H1 (cell line): ENCODE results near the gene TMEM209. TPM values are rescaled to one million over a fixed set of nuclear protein-coding genes. Genes with fewer than 3 reads are reported as not detected.

Experiments used
- CTCF ChIA-PET: fragments of 300-600 bp; sonication (Branson Sonifier 250); formaldehyde crosslinking; loops from one replicate; lab custom pipeline; 2021; ENCODE audit not compliant: partially characterized antibody; lab: Charles Lee
- POLR2A ChIA-PET: fragments of 300-600 bp; sonication (Branson Sonifier 250); formaldehyde crosslinking; loops from one replicate; lab custom pipeline; 2021; ENCODE audit warnings: inconsistent platforms; ENCODE audit not compliant: partially characterized antibody; lab: Charles Lee
- DNase-seq, 2 experiments: peaks; one replicate each; pipeline versions ENCODE4 v3.0.0 to v3.0.0-alpha.2; 2010 to 2022; ENCODE audit warnings: low spot score in 2 of 2, low read depth in 1 of 2, mixed read lengths in 1 of 2
- FAIRE-seq: peaks from 2 replicates; lab custom pipeline; 2011; peaks lifted over from hg19 to GRCh38; lab: Jason Lieb, UNC
- H2AFZ ChIP-seq: 2 replicates; pipeline ENCODE4 v1.8.1; 2012; ENCODE audit warnings: low read length, inconsistent platforms
- H2AK5ac ChIP-seq: 2 replicates; pipeline ENCODE4 v1.6.1; 2013; ENCODE audit warnings: low read depth, low read length
- H2BK120ac ChIP-seq: replicated peaks from 2 replicates; pipeline ENCODE3; 2013; ENCODE audit warnings: low read depth, low read length, inconsistent platforms
- H2BK12ac ChIP-seq: 2 replicates; pipeline ENCODE4 v1.6.1; 2013; ENCODE audit warnings: low read depth, low read length
- H2BK15ac ChIP-seq: 2 replicates; pipeline ENCODE4 v1.6.1; 2013; ENCODE audit warnings: low read length
- H2BK20ac ChIP-seq: 2 replicates; pipeline ENCODE4 v1.6.1; 2013; ENCODE audit warnings: low read length
- H2BK5ac ChIP-seq: 2 replicates; pipeline ENCODE4 v1.6.1; 2013; ENCODE audit warnings: low read depth, low read length
- H3K14ac ChIP-seq: 2 replicates; pipeline ENCODE4 v1.6.1; 2013; ENCODE audit warnings: inconsistent platforms; ENCODE audit not compliant: insufficient read length
- H3K18ac ChIP-seq: 2 replicates; pipeline ENCODE4 v1.6.1; 2013; ENCODE audit warnings: low read length; ENCODE audit errors: extremely low read depth
- H3K23ac ChIP-seq: 2 replicates; pipeline ENCODE4 v1.6.1; 2013; ENCODE audit warnings: inconsistent platforms; ENCODE audit not compliant: insufficient read length
- H3K23me2 ChIP-seq: 2 replicates; pipeline ENCODE4 v1.6.1; 2013; ENCODE audit warnings: low read depth, low read length
- H3K27ac ChIP-seq: 2 replicates; pipeline ENCODE4 v1.6.1; 2011; ENCODE audit warnings: low read depth, low read length, inconsistent platforms
- H3K27me3 ChIP-seq, 4 experiments: replicated peaks in 1 of 4; 1 replicate in 1 of 4; 2 replicates in 3 of 4; pipeline versions ENCODE4 v1.6.1 to v1.8.1; 2011 to 2013; ENCODE audit warnings: low read length in 3 of 4, mild to moderate bottlenecking in 3 of 4, inconsistent platforms in 2 of 4, mixed read lengths in 2 of 4, moderate library complexity in 1 of 4; ENCODE audit not compliant: control insufficient read depth in 3 of 4, insufficient read depth in 3 of 4; ENCODE audit errors: extremely low read depth in 1 of 4
- H3K36me3 ChIP-seq, 4 experiments: 2 replicates each; pipeline versions ENCODE4 v1.6.1 to v1.8.1; 2011 to 2013; ENCODE audit warnings: mild to moderate bottlenecking in 4 of 4, low read length in 3 of 4, moderate library complexity in 2 of 4, control low read depth in 1 of 4, inconsistent platforms in 1 of 4; ENCODE audit not compliant: insufficient read depth in 4 of 4, control insufficient read depth in 2 of 4
- H3K4ac ChIP-seq: replicated peaks from 2 replicates; pipeline ENCODE3; 2013; ENCODE audit warnings: low read length, low read depth, mixed read lengths, inconsistent platforms; ENCODE audit not compliant: insufficient read length
- H3K4me1 ChIP-seq, 4 experiments: replicated peaks in 1 of 4; 1 replicate in 1 of 4; 2 replicates in 3 of 4; pipeline versions ENCODE4 v1.6.1 to v1.8.1; 2011 to 2013; ENCODE audit warnings: low read length in 3 of 4, inconsistent platforms in 2 of 4, mixed read lengths in 1 of 4; ENCODE audit not compliant: insufficient read depth in 4 of 4, control insufficient read depth in 3 of 4
- H3K4me2 ChIP-seq, 2 experiments: 2 replicates each; pipeline versions ENCODE4 v1.6.1 to v1.8.1; 2011 to 2013; ENCODE audit warnings: low read depth in 2 of 2, low read length in 2 of 2, control low read depth in 1 of 2, inconsistent platforms in 1 of 2, mild to moderate bottlenecking in 1 of 2; ENCODE audit not compliant: insufficient read depth in 1 of 2
- H3K4me3 ChIP-seq, 4 experiments: fragments of 200-600, 300-600 bp in 1 of 4; sonication (generic), shearing (Covaris generic), sonication (Bioruptor Twin) in 1 of 4; 2 replicates each; pipeline versions ENCODE4 v1.5.1 to v1.8.1; 2011 to 2016; ENCODE audit warnings: low read length in 4 of 4, low read depth in 3 of 4, control low read depth in 2 of 4, inconsistent platforms in 2 of 4, mild to moderate bottlenecking in 2 of 4, mixed read lengths in 1 of 4, moderate library complexity in 1 of 4; ENCODE audit not compliant: insufficient read depth in 2 of 4; ENCODE audit errors: extremely low read depth in 1 of 4
- H3K56ac ChIP-seq: replicated peaks from 2 replicates; pipeline ENCODE3; 2013; ENCODE audit warnings: low read depth, mild to moderate bottlenecking, mixed read lengths, low read length, inconsistent platforms; ENCODE audit not compliant: insufficient read length
- H3K79me1 ChIP-seq: 2 replicates; pipeline ENCODE4 v1.6.1; 2013; ENCODE audit warnings: low read depth, low read length, control low read depth
- H3K79me2 ChIP-seq, 2 experiments: 2 replicates each; pipeline versions ENCODE4 v1.6.1 to v1.8.1; 2012 to 2013; ENCODE audit warnings: low read length in 2 of 2, mild to moderate bottlenecking in 2 of 2, inconsistent platforms in 1 of 2; ENCODE audit not compliant: insufficient read depth in 2 of 2, control insufficient read depth in 1 of 2
- H3K9ac ChIP-seq, 4 experiments: replicated peaks in 1 of 4; 1 replicate in 1 of 4; 2 replicates in 3 of 4; pipeline versions ENCODE4 v1.6.1 to v1.8.1; 2011 to 2013; ENCODE audit warnings: low read depth in 3 of 4, low read length in 3 of 4, control low read depth in 2 of 4, mild to moderate bottlenecking in 2 of 4, moderate library complexity in 2 of 4, inconsistent platforms in 1 of 4; ENCODE audit errors: extremely low read depth in 1 of 4
- H3K9me3 ChIP-seq, 2 experiments: 2 replicates each; pipeline versions ENCODE4 v1.6.1 to v1.8.1; 2012 to 2013; ENCODE audit warnings: mild to moderate bottlenecking in 2 of 2, moderate library complexity in 2 of 2, control low read depth in 1 of 2, inconsistent platforms in 1 of 2, low read depth in 1 of 2, low read length in 1 of 2, mixed read lengths in 1 of 2; ENCODE audit not compliant: insufficient read depth in 2 of 2
- H4K20me1 ChIP-seq, 2 experiments: replicated peaks in 1 of 2; 2 replicates each; pipeline versions ENCODE3 to v1.8.1; 2011 to 2013; ENCODE audit warnings: inconsistent platforms in 2 of 2, low read length in 2 of 2, mild to moderate bottlenecking in 1 of 2; ENCODE audit not compliant: insufficient read depth in 2 of 2, control insufficient read depth in 1 of 2
- H4K5ac ChIP-seq: 2 replicates; pipeline ENCODE4 v1.6.1; 2013; ENCODE audit warnings: low read length, low read depth, mixed read lengths, inconsistent platforms; ENCODE audit not compliant: insufficient read length
- H4K8ac ChIP-seq: 2 replicates; pipeline ENCODE4 v1.8.0; 2013; ENCODE audit warnings: mild to moderate bottlenecking, moderate library complexity, low read length, inconsistent platforms; ENCODE audit not compliant: insufficient read depth; ENCODE audit errors: extremely low read depth
- H4K91ac ChIP-seq: replicated peaks from 2 replicates; pipeline ENCODE3; 2013; ENCODE audit warnings: low read length, mixed read lengths, inconsistent platforms; ENCODE audit not compliant: insufficient read length
- EP300 ChIP-seq, 2 experiments: IDR thresholded peaks; 1 replicate in 1 of 2; 2 replicates in 1 of 2; pipeline ENCODE4 v1.6.1; 2011 to 2012; ENCODE audit warnings: low read depth in 2 of 2, low read length in 2 of 2, mild to moderate bottlenecking in 2 of 2, borderline replicate concordance in 1 of 2, inconsistent platforms in 1 of 2, moderate library complexity in 1 of 2
- SP1 ChIP-seq: IDR thresholded peaks from 2 replicates; pipeline ENCODE4 v1.6.1; 2011; ENCODE audit warnings: low read depth, low read length
- WGBS, 2 experiments: shearing (Covaris generic) in 1 of 2; methylation state at CpG; one replicate each; pipeline versions ENCODE4 v1.1.6 to v1.1.7; 2013 to 2015; ENCODE audit warnings: low lambda C conversion rate in 2 of 2, mixed read lengths in 2 of 2, inconsistent platforms in 1 of 2, low coverage in 1 of 2, missing lambda C conversion rate in 1 of 2; ENCODE audit not compliant: insufficient replicate concordance in 2 of 2, insufficient coverage in 1 of 2, insufficient read length in 1 of 2; ENCODE audit errors: extremely low coverage in 1 of 2, missing lambda C conversion rate in 1 of 2; 5-methylcytosine and 5-hydroxymethylcytosine counted together
- polyA plus RNA-seq, 7 experiments: library from polyadenylated mRNA; depleted of rRNA in 3 of 7; stranded (reverse) in 5 of 7; unstranded in 2 of 7; fragments of >200 nt in 5 of 7; fragments of 200-250 nt in 2 of 7; gene quantifications; 1 replicate in 5 of 7; 2 replicates in 1 of 7; 4 replicates in 1 of 7; pipeline versions ENCODE4 v1.2.1 to v1.2.3, GENCODE V29; 2011 to 2013; ENCODE audit warnings: missing spikeins in 2 of 7, mixed read lengths in 2 of 7
- total RNA-seq: library from RNA; stranded (reverse); fragmentation: NEBNext Ultra II Directional; extraction: Animal tissue kit (Norgen Biotek cat#: 25700); gene quantifications from 2 replicates; pipeline ENCODE4 v1.2.1, GENCODE V29; 2021

TMEM209 gene
- total and polyA plus RNA-seq, 2 of the 8 experiments (the other 6 are each of a cell fraction or from before 2014, with no cell fraction given): 28.5 to 30.5 TPM

DNA sequence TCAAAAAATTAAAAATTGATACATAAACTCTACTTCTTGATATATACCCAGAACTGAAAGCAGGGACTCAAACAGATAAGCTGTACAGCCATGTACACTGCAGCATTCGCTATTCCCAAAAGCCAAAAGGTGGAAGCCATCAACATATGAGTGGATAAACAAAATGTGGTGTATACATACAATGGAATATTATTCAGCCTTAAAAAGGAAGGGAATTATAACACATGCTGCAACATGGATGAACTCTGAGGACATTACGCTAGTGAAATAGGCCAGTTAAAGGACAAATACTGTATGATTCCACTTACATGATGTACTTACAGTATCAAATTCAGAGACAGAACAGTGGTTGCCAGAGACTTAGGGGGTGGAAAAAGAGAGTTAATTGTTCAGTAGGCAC, 8.1 kb downstream of the TMEM209 start:
- Histone ChIP-seq H3K4ac (no peak overlapping the region), H4K5ac (no peak overlapping the region), H3K18ac (no peak overlapping the region), H3K4me1 (no peaks in the 10 kb centered on the region), H3K36me3 (peaks cover 0 to 74% (median 24%) of the 10 kb centered on the region in 4 experiments; a peak in 7 of 8 replicates), H3K4me3 (no peak overlapping the region), H2BK12ac (no peak overlapping the region), H2BK5ac (no peak overlapping the region), H3K9me3 (no peaks in the 10 kb centered on the region), H4K20me1 (peaks cover 0 to 2% of the 10 kb centered on the region in 2 experiments), H3K79me2 (no peaks in the 10 kb centered on the region), H2BK15ac (no peak overlapping the region), H3K9ac (no peak overlapping the region), H2BK20ac (no peak overlapping the region), H3K27me3 (no peaks in the 10 kb centered on the region), H3K27ac (no peak overlapping the region), H3K23ac (no peak overlapping the region), H2AK5ac (no peak overlapping the region), H4K8ac (no peak overlapping the region), H4K91ac (no peak overlapping the region), H3K23me2 (no peaks in the 10 kb centered on the region), H2BK120ac (no peak overlapping the region), H3K4me2 (no peak overlapping the region), H3K56ac (no peak overlapping the region), H2AFZ (no peak overlapping the region), H3K79me1 (no peaks in the 10 kb centered on the region), H3K14ac (no peak overlapping the region)
- WGBS, 2 experiments: 59% methylated on average over 2 of the region's 2 CpGs; no CpG with 5 or more reads in 1 of the 2 experiments
- ChIA-PET CTCF (no interaction called here), POLR2A (no interaction called here)
- FAIRE-seq: no peak
- TF ChIP-seq SP1 (no peak), EP300 (IDR thresholded peaks at IDR 0.05; ENCODE audit: borderline replicate concordance in 1 of 2, low read depth in 2 of 2, low read length in 2 of 2) (no peak)
- DNase-seq: no peak
